Neutrophil (primary cell): Measurements from ENCODE around the gene SSR4.
A peak's percentile ranks its signal among the peaks of the same experiment; 100 is the strongest.

Experiments used
- H3K27ac ChIP-seq: fragments of 200-600 bp; sonication (generic); 2 replicates; pipeline ENCODE4 v1.5.1; 2016; ENCODE audit warnings: mild to moderate bottlenecking, moderate library complexity
- H3K27me3 ChIP-seq: fragments of 200-600 bp; sonication (generic); 2 replicates; pipeline ENCODE4 v1.6.0; 2016; ENCODE audit warnings: mild to moderate bottlenecking
- H3K36me3 ChIP-seq: fragments of 200-600 bp; sonication (generic); 2 replicates; pipeline ENCODE4 v1.5.1; 2017
- H3K4me1 ChIP-seq, 2 experiments: fragments of 200-600 bp in 1 of 2; sonication (generic) in 1 of 2; 1 replicate in 1 of 2; 2 replicates in 1 of 2; pipeline versions ENCODE4 v1.5.1 to v1.6.1; 2013 to 2016; ENCODE audit warnings: low read depth in 1 of 2, low read length in 1 of 2, mild to moderate bottlenecking in 1 of 2, moderate library complexity in 1 of 2; ENCODE audit not compliant: control insufficient read depth in 1 of 2, insufficient read depth in 1 of 2
- H3K4me3 ChIP-seq, 2 experiments: fragments of 200-600 bp in 1 of 2; sonication (generic) in 1 of 2; 1 replicate in 1 of 2; 2 replicates in 1 of 2; pipeline ENCODE4 v1.5.1; 2013 to 2016; ENCODE audit warnings: low read depth in 1 of 2, low read length in 1 of 2, mild to moderate bottlenecking in 1 of 2, moderate library complexity in 1 of 2
- H3K9me3 ChIP-seq: fragments of 200-600 bp; sonication (generic); 2 replicates; pipeline ENCODE4 v1.5.1; 2016
- TF ChIP-seq, protein P1 (sequence below): fragments of 200-600 bp; sonication (generic); IDR thresholded peaks from 2 replicates; pipeline ENCODE4 v1.5.1; 2016; ENCODE audit warnings: antibody characterized with exemption

Gene SSR4

GRCh38 chrX:153791104-153791852 lies 3.2 kb upstream of the SSR4 start:
- TF ChIP-seq, protein P1, sequence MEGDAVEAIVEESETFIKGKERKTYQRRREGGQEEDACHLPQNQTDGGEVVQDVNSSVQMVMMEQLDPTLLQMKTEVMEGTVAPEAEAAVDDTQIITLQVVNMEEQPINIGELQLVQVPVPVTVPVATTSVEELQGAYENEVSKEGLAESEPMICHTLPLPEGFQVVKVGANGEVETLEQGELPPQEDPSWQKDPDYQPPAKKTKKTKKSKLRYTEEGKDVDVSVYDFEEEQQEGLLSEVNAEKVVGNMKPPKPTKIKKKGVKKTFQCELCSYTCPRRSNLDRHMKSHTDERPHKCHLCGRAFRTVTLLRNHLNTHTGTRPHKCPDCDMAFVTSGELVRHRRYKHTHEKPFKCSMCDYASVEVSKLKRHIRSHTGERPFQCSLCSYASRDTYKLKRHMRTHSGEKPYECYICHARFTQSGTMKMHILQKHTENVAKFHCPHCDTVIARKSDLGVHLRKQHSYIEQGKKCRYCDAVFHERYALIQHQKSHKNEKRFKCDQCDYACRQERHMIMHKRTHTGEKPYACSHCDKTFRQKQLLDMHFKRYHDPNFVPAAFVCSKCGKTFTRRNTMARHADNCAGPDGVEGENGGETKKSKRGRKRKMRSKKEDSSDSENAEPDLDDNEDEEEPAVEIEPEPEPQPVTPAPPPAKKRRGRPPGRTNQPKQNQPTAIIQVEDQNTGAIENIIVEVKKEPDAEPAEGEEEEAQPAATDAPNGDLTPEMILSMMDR: no peak

GRCh38 chrX:153792368-153792767 lies 2.1 kb upstream of the SSR4 start:
- peak overlapping the region; percentile 95 for H3K27ac ChIP-seq
- H3K36me3 ChIP-seq: peaks cover 31% of the 10 kb centered on the region
- peaks cover 21% of the 10 kb centered on the region in 2 experiments for H3K4me1 ChIP-seq
- no peak overlapping the region for H3K4me3 ChIP-seq
- H3K9me3 ChIP-seq: no peaks in the 10 kb centered on the region
- no peaks in the 10 kb centered on the region for H3K27me3 ChIP-seq
- TF ChIP-seq, protein P1: no peak

More at GRCh38 chrX:153791104-153791852, 3.2 kb upstream of the SSR4 start:
- Histone ChIP-seq H3K36me3 (peaks cover 38% of the 10 kb centered on the region), H3K9me3 (no peaks in the 10 kb centered on the region), H3K4me1 (peaks cover 21% of the 10 kb centered on the region in 2 experiments), H3K27ac (no peak overlapping the region), H3K4me3 (no peak overlapping the region), H3K27me3 (no peaks in the 10 kb centered on the region)

DNA sequence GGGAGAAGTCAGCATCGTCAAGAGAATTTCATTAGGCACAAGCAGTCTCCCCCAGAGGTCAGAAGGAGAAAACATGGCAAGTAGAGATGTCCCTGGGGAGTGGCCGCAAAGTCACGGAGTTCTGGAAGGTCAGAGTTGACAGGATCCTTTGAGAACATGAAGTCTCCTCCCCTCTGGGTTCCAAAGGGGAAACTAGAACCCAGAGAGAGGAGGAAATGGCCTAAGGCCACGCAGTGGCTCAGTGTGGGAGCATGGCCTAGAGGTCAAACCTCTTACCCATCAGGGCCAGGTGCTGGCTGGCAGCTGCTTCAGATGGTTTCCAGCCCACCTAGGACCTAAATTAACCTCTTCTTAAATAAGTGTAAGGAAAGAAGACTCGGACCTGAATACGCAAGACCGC lies 1.2 kb upstream of the SSR4 start:
- TF ChIP-seq, protein P1: no peak
- Histone ChIP-seq H3K27ac (peak overlapping the region; percentile 95), H3K36me3 (peaks cover 31% of the 10 kb centered on the region), H3K27me3 (no peaks in the 10 kb centered on the region), H3K4me3 (peak overlapping the region; percentile 78 to 79), H3K4me1 (peaks cover 21% of the 10 kb centered on the region in 2 experiments), H3K9me3 (no peaks in the 10 kb centered on the region)

DNA sequence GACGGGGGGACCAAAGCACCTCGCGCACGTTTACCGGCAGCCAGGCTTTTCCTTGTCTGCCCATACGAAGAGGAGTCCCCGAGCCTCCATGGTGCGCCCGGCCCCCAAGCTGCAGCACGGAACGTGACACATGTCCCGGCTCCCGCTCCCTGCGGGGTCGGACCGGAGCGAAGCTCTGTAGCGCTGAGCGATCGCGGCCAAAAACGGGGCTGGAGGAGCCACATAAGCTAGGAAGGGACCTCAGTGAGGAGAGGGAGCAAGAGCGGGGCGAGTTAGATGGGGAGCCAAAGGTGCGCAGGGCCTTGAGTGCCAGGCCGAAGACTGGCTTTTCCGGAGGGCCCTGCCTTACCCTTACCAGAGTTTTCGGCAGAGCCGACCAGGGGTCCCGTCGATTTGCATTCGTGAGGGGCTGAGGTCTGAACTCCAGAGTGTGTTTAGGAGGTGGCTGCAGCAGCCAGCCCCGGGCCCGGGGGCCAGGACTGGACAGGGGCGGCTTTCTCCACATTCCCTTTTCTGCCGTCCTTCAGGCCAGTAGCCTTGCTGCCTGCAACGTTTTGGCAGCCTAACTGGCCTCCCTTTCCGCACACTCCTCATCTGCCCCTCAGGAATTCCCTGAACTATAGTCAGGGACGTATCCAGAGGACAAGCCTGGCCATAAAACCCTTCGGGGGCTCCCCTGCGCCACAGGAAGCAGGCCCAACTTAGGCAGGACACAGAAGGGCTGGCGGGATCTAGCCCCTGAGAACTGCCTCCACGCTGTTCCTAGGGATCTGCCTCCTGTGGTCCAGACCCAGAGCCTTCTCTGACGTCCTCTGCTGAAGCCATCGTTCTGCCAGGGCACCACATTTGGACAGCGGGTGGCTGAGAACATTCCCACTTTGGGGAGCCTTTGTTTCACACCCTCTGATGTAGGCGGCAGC lies 689 bp downstream of the SSR4 start:
- Histone ChIP-seq H3K9me3 (no peaks in the 10 kb centered on the region), H3K27ac (peak overlapping the region; percentile 95), H3K36me3 (peaks cover 22% of the 10 kb centered on the region), H3K27me3 (no peaks in the 10 kb centered on the region), H3K4me3 (peak overlapping the region; percentile 78 to 79), H3K4me1 (peaks cover 21% of the 10 kb centered on the region in 2 experiments)
- TF ChIP-seq, protein P1: no peak

GRCh38 chrX:153797415-153798015 lies 3.0 kb downstream of the SSR4 start:
- H3K9me3 ChIP-seq: no peaks in the 10 kb centered on the region
- H3K27ac ChIP-seq: no peak overlapping the region
- peaks cover 7% of the 10 kb centered on the region for H3K27me3 ChIP-seq
- peaks cover 21% of the 10 kb centered on the region for H3K36me3 ChIP-seq
- H3K4me3 ChIP-seq: no peak overlapping the region
- TF ChIP-seq, protein P1: no peak
- peaks cover 17 to 21% of the 10 kb centered on the region in 2 experiments for H3K4me1 ChIP-seq
